Embryonic facial prominence (tissue), 1 donor: Measurements from ENCODE around the gene MYMX.

Source experiments
- DNase-seq: peaks from one replicate; pipeline ENCODE4 v3.0.0-alpha.2; 2016; ENCODE audit errors: extremely low spot score

The MYMX gene

DNA sequence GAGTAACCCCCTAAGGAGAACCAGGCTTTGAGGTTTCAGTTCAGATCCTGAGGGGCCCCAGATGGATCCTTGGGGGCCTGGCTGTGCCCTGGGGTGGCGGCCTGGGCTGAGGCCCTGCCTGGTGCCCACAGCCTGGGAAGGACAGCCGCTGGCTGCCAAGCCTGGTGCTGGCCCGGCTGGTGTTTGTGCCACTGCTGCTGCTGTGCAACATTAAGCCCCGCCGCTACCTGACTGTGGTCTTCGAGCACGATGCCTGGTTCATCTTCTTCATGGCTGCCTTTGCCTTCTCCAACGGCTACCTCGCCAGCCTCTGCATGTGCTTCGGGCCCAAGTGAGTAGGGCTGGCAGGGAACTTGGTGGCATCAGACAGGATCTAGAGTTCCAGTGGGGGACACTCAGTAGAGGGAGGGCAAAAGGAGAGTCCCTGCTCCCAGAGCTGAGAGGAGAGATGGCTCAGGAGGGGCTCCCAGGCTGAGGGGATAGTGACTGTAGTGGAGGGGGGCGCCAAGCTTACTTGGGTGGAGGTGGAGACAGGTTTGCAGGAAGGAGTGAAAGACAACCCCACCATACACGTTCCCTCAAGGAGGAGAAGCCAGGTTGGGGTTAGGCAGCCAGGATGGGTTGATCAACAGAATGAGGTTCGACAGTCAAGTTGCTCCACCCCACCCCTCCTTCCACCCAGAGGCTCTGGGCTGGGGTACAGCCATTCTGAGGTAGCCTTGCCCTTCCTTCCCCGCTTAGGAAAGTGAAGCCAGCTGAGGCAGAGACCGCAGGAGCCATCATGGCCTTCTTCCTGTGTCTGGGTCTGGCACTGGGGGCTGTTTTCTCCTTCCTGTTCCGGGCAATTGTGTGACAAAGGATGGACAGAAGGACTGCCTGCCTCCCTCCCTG is 16.2 kb downstream of the MYMX start:
- no peak for DNase-seq

DNA sequence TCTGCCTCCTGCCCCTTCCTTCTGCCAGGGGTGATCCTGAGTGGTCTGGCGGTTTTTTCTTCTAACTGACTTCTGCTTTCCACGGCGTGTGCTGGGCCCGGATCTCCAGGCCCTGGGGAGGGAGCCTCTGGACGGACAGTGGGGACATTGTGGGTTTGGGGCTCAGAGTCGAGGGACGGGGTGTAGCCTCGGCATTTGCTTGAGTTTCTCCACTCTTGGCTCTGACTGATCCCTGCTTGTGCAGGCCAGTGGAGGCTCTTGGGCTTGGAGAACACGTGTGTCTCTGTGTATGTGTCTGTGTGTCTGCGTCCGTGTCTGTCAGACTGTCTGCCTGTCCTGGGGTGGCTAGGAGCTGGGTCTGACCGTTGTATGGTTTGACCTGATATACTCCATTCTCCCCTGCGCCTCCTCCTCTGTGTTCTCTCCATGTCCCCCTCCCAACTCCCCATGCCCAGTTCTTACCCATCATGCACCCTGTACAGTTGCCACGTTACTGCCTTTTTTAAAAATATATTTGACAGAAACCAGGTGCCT is 16.9 kb downstream of the MYMX start:
- no peak for DNase-seq

DNA sequence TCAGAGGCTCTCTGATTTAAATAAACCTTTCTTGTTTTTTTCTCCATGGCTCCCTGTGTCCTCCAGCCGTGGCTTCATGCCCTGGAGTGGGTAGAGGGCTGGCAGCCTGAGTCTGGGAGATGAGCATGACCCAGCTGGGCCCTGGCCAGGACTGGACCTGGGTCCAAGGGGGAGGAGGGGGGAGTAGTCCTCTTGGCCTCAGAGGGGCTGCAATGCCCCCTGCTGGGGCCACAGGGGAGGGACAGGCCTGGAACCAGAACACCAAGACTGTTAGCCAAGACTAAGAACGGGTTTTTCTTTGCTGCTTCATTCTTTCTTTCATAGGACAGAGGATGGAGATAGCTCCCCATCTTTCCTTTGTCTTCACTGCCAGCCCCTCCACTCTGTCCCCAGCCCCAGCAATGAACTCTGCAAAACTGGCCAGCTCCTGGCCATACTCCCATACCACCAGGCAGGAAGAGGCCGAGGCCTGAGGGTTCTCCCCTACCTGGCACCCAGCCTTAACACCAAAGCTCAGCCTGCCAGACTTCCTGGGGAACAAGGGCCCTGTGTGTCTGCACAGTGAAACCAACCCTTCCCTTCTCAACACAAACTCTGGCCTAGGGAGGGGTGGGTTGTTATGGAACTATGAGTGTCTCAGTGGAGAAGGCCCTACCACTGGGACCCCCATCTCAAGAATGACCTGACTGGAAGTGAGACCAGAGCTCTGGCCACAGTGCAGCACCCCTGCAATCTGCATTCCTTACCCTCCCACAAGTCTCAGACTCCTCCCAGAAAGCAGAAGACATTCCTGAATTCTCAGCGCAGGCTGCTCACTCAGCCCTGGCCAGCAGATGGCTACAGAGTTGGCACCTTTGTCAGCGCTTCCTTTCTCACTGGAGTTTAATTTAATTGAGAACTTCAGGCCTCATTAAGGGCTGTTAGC is 17.6 kb downstream of the MYMX start:
- DNase-seq = no peak

DNA sequence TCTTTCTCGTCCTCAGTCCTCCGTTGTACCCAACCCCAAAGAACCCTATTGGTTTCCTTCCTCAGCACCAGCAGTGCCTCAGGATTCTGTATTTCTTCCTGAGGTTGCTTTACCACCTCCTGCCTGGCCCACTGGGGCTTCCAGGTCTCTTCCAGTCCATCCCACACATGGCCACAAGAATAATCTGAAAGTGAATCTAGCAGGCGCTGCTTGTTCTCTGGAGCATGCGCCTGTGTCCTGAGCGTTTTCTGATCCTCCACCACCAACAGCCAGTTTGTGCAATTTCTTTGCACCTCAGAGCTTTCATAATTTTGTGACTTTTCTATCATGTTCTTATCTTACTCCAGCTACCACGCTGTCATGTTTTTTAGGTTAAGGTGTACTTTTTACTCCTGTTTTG is 18.5 kb downstream of the MYMX start:
- DNase-seq = no peak

DNA sequence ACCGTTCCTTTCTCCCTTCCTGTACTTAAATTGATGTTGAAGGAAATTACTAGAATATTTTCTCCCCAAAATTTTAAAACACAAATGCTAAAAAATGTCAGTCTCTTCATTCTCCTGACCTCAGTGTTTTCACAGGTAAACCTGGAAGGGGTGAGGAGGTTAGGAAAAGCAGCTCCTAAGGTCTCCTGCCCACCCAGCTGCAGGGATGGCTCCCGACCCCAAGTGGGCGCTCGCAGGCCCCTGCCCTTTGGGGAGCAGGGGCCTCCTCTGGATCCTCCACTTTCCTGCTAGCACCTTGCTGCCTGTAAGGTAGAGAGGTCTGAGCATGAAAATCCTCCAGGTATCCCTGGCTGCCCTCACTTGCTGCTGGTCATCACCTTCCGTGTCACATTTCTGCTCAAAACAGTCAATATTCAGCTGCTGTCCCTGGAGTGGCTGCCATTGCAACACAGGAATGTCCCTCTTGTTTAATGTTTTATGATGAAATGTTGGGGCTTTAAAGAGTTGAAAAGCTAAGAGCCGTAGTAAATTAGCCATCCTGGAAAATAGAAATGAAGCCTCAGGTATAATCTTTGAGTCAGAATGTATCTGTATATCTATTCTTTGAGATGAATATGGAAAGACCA is 19.3 kb downstream of the MYMX start:
- DNase-seq = no peak

GRCh38 chr6:44237021-44237812 is 20.5 kb downstream of the MYMX start:
- peak; percentile 68 for DNase-seq

DNA sequence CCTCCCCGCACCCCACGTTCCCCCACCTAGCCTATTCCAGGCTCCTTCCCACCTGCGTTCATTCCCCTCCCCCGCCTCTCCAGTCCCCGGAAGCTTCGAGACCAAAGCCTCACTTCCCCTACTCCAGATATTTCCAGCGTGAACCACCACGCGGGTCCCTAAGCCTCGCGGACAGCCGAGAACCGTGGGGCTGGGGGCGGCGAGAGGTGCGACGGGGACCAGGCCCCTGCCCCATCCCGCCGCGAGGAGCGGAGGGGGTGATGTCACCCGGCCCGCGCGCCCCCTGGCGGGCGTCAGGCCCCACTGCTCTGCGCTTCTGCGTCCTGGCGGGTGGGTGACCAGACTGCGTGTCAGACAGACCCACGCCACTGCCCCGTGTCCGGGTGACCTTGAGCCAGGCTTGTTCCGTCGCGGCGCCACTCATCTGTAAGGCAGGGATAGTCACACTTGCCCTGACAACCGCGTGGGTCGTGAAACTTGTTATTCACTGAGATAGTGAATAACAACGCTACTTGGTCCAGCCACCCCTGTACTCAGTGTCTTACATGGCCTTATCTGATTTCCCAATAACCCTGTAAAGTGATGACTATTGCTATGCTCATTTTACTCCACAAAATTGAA is 21.2 kb downstream of the MYMX start:
- no peak for DNase-seq

DNA sequence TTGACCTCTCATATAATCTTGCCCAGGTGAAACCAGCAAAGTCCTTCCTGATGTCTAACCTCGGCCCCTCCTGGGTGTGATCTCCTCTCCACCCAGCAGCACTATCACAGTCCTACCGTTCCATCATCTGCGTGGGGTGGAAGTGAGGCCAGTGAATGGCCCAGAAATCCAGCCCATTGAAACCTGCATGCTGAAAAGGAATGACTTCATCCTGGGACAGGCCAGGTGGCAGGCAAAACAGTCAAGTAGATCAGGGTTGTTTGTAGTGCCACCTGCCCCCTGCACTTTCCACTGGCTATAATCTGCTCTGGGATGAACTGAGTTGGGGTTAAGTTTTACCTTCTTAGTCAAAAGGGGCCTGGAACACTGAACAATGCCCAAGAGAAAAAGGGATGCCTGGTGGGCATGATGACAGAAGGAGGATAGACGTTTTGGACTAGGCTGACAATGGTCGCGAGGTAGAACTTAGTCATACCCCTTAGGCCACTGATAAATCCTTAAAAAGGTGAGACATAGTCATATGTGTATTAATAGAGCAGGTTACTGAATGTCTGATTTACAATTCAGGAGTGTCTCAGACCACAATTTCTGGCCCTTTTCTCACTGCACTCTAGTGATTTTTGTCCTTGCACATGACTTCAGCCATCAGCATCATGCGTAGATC is 22.1 kb downstream of the MYMX start:
- DNase-seq = no peak

- no peak for DNase-seq
Observed at GRCh38 chr6:44243345-44243744, 26.6 kb downstream of the MYMX start.

GRCh38 chr6:44245391-44245911 is 28.7 kb downstream of the MYMX start:
- DNase-seq = no peak

DNA sequence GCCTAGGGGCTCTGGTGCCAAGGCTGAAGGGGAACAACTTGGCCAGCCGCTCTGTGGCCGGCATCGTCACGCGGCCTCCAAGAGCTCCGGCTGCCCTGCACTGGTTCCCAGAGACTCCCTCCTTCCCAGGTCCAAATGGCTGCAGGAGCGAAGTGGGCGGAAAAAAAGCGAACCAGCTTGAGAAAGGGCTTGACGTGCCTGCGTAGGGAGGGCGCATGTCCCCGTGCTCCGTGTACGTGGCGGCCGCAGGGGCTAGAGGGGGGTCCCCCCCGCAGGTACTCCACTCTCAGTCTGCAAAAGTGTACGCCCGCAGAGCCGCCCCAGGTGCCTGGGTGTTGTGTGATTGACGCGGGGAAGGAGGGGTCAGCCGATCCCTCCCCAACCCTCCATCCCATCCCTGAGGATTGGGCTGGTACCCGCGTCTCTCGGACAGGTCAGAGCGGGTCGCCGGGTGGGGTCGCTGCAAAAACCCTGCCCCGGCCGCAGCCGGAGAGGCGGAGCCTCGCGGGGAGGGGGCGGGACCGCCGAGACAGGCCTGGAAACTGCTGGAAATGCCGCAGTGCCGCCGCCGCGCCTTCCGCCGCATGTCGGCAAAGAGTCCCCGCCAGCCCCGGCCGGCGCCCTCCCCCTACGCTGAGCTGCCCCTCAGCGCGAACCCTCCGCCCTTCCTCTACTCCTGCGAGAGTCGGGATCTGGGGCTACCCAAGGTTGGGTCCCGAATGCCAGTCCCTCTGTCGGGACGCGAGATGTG is 29.4 kb downstream of the MYMX start:
- no peak for DNase-seq

DNA sequence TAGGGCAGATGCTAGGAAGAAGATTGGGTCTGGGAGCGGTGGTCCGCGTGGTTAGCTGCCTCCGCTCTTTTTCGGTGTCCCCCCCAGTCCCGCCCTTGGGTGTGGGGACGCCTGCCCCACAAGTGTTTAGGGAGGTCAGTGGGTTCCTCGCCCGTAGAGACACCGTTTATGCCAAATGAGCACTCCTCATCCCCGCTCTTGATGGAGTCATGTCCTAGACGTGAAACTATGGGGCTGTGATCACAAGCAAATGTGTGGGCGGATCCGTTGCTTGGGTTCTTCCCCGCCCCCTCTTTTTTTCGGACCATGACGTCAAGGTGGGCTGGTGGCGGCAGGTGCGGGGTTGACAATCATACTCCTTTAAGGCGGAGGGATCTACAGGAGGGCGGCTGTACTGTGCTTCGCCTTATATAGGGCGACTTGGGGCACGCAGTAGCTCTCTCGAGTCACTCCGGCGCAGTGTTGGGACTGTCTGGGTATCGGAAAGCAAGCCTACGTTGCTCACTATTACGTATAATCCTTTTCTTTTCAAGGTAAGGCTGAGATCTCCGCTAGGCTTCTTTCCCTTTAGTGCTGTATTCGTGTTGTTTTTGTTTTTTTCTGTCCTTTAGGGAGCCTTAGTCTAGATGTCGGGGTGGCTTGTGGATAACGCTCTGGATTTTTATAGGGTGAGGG is 30.1 kb downstream of the MYMX start, which contains the start of gene HSP90AB1:
TSS of gene HSP90AB1 (plus strand) at position 439 of the 675 bp plus-strand sequence. CDS start 1,529 bp downstream, outside the sequence.
- peak; percentile 97 for DNase-seq

GRCh38 chr6:44247338-44248302 is 30.9 kb downstream of the MYMX start:
- DNase-seq = no peak

DNA sequence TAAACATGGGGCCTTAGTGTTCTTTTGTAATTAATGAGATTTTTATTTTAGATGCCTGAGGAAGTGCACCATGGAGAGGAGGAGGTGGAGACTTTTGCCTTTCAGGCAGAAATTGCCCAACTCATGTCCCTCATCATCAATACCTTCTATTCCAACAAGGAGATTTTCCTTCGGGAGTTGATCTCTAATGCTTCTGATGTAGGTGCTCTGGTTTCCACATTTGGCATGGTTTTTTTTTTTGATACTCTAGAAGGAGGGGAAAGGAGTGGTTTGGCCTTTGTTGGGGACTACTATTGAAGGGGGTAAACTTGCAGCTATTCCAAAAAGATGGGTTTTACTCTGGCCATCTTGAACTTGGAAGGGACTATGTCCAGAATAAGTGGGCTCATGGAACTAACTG is 31.9 kb downstream of the MYMX start:
- no peak for DNase-seq

DNA sequence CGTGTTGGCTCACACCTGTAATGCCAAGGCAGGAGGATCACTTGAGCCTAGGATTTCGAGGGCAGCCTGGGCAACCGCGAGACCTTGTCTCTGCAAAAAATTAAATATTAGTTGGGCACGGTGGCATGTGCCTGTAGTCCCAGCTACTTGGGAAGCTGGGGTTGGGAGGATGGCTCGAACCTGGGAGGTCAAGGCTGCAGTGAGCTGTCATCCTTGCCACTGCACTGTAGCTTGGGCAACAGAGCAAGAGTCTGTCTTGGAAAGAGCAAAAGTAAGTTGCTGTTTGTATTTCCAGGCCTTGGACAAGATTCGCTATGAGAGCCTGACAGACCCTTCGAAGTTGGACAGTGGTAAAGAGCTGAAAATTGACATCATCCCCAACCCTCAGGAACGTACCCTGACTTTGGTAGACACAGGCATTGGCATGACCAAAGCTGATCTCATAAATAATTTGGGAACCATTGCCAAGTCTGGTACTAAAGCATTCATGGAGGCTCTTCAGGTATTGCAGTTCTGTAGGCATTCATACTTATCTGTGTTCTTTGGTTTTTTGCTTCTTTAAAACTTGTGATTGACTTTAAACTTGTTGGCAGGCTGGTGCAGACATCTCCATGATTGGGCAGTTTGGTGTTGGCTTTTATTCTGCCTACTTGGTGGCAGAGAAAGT is 32.5 kb downstream of the MYMX start:
- DNase-seq = no peak

DNA sequence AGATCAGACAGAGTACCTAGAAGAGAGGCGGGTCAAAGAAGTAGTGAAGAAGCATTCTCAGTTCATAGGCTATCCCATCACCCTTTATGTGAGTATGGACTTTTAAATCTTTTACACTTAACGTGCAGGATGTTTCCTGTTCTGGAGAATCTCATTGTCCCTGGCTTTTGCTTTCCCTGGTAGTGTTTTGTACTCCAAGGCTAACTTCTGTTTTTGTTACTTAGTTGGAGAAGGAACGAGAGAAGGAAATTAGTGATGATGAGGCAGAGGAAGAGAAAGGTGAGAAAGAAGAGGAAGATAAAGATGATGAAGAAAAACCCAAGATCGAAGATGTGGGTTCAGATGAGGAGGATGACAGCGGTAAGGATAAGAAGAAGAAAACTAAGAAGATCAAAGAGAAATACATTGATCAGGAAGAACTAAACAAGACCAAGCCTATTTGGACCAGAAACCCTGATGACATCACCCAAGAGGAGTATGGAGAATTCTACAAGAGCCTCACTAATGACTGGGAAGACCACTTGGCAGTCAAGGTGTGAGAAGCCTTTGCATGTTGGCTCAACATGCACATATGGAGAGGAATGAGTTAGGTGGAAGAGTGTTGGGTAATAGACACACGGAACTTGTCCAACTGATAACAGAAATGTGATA is 33.5 kb downstream of the MYMX start:
- DNase-seq = no peak
